ENCODE measurements around the gene ZNF425. TPM values are rescaled to one million over a fixed set of nuclear protein-coding genes. Genes with fewer than 3 reads are reported as not detected.

The ZNF425 gene
- total RNA-seq, 1 experiment from 2014 or later = 5.2 TPM

DNA sequence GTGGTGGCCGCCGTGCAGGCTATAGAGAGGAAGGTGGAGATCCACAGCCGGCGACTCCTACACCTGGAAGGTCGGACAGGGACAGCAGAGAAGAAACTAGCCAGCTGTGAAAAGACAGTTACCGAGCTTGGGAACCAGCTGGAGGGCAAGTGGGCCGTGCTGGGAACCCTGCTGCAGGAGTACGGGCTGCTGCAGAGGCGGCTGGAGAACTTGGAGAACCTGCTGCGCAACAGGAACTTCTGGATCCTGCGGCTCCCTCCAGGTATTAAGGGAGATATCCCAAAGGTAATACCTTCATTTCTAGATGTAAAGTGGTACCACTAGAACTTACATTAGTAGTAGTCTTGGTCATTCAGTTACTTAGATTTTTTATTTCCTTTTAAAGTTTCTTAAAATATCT is 27.9 kb upstream of the ZNF425 start:
- Histone ChIP-seq H4K20me1 (ENCODE audit: insufficient read depth) (no peaks in the 10 kb centered on the region; the same call in 1 of the 2 replicates), H3F3A (ENCODE audit: insufficient read depth, low read depth) (no peaks in the 10 kb centered on the region), H3K4me1 (replicated peaks; ENCODE audit: insufficient read depth) (no peaks in the 10 kb centered on the region), H3K36me3 (ENCODE audit: low read depth) (no peaks in the 10 kb centered on the region), H3K9me2 (ENCODE audit: insufficient read depth) (no peaks in the 10 kb centered on the region), H3K27ac (no peak overlapping the region), H3K4me3 (no peak overlapping the region), H2AFZ (no peak overlapping the region), H3K27me3 (ENCODE audit: insufficient read depth, low read depth) (no peaks in the 10 kb centered on the region), H3K79me2 (ENCODE audit: low read depth) (peaks cover 52% of the 10 kb centered on the region), H3K9me3 (ENCODE audit: insufficient read depth, low read depth) (no peaks in the 10 kb centered on the region), H3K4me2 (no peak overlapping the region)
- ChIA-PET POLR2A (ENCODE audit: unreplicated experiment) (no interaction called here), CTCF (interaction anchor here (0.5 kb wide), 1 partner anchor 16 kb away, joined by 3 read pairs; no protein-coding TSS in a partner anchor)
- no TSS peak for BruUV-seq (replicated peaks)
- no peak for TF ChIP-seq EZH2 (IDR thresholded peaks at IDR 0.05; ENCODE audit: low read depth)
- TF ChIP-seq, protein P1, sequence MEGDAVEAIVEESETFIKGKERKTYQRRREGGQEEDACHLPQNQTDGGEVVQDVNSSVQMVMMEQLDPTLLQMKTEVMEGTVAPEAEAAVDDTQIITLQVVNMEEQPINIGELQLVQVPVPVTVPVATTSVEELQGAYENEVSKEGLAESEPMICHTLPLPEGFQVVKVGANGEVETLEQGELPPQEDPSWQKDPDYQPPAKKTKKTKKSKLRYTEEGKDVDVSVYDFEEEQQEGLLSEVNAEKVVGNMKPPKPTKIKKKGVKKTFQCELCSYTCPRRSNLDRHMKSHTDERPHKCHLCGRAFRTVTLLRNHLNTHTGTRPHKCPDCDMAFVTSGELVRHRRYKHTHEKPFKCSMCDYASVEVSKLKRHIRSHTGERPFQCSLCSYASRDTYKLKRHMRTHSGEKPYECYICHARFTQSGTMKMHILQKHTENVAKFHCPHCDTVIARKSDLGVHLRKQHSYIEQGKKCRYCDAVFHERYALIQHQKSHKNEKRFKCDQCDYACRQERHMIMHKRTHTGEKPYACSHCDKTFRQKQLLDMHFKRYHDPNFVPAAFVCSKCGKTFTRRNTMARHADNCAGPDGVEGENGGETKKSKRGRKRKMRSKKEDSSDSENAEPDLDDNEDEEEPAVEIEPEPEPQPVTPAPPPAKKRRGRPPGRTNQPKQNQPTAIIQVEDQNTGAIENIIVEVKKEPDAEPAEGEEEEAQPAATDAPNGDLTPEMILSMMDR (conservative IDR thresholded peaks at IDR 0.05) = no peak
- DNase-seq = no peak
- intact Hi-C loops (cut with micrococcal nuclease; ENCODE audit: unreplicated experiment) = no loop called here

DNA sequence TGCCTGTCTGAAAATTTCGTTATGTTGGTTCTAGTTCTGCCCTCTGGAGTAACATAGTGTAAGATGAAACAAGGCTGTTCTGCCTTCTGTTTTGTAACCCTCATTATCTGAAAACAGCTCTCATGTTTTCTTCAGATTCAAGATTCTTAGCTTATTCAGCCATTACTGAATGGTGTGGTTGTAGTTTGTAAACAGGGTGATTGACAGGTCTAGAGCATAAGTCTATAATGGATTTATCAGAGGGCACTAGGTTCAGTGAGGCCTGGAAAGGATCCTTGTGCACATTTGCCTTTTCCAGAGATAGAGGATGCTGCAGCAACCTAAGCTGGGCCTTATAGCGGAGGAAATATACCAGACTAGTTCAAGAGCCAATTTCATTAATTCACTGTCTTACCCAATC is 27.2 kb upstream of the ZNF425 start:
- Histone ChIP-seq H3K4me3 (no peak overlapping the region), H2AFZ (no peak overlapping the region), H3K4me2 (no peak overlapping the region), H3F3A (ENCODE audit: insufficient read depth, low read depth) (no peaks in the 10 kb centered on the region), H3K36me3 (ENCODE audit: low read depth) (no peaks in the 10 kb centered on the region), H3K27ac (no peak overlapping the region), H3K4me1 (replicated peaks; ENCODE audit: insufficient read depth) (peaks cover 6% of the 10 kb centered on the region; the same call in 1 of the 2 replicates), H3K79me2 (ENCODE audit: low read depth) (peaks cover 59% of the 10 kb centered on the region), H3K9me2 (ENCODE audit: insufficient read depth) (no peaks in the 10 kb centered on the region), H3K9me3 (ENCODE audit: insufficient read depth, low read depth) (no peaks in the 10 kb centered on the region), H3K27me3 (ENCODE audit: insufficient read depth, low read depth) (no peaks in the 10 kb centered on the region), H4K20me1 (ENCODE audit: insufficient read depth) (no peaks in the 10 kb centered on the region; the same call in 1 of the 2 replicates)
- TF ChIP-seq, protein P1 (conservative IDR thresholded peaks at IDR 0.05) = no peak
- TF ChIP-seq EZH2 (IDR thresholded peaks at IDR 0.05; ENCODE audit: low read depth) = no peak
- no TSS peak for BruUV-seq (replicated peaks)
- CTCF ChIA-PET = interaction anchor here (0.8 kb wide), 1 partner anchor 43 kb away, joined by 3 read pairs; no protein-coding TSS in a partner anchor
- DNase-seq = no peak
- POLR2A ChIA-PET (ENCODE audit: unreplicated experiment) = no interaction called here
- intact Hi-C loops (cut with micrococcal nuclease; ENCODE audit: unreplicated experiment) = no loop called here

DNA sequence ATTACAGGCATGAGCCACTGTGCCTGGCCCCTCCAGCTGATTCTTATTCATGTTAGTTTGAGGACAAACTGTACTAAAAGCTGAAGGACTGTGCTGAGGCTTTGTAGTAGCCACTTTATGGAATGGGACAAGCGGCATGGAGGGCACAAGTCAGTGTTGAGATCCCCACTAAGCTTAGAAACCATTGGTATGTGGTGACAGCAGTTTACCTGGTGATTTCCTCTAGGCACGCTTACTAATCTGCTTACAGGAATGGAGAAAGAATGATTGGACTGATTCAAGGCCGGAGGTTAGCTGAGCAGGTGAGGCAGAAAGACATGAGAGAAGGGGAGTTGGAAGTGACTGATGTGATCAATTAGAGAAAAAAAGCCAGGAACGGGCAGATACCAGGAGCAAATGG is 24.9 kb upstream of the ZNF425 start:
- Histone ChIP-seq H4K20me1 (ENCODE audit: insufficient read depth) (no peaks in the 10 kb centered on the region; the same call in 1 of the 2 replicates), H3K4me2 (no peak overlapping the region), H2AFZ (no peak overlapping the region), H3K79me2 (ENCODE audit: low read depth) (peaks cover 58% of the 10 kb centered on the region), H3K4me1 (replicated peaks; ENCODE audit: insufficient read depth) (peaks cover 17% of the 10 kb centered on the region), H3K36me3 (ENCODE audit: low read depth) (no peaks in the 10 kb centered on the region), H3K9me2 (ENCODE audit: insufficient read depth) (no peaks in the 10 kb centered on the region), H3K4me3 (no peak overlapping the region), H3F3A (ENCODE audit: insufficient read depth, low read depth) (peaks cover 9% of the 10 kb centered on the region), H3K27ac (peak overlapping the region; percentile 2; the same call in 1 of the 2 replicates), H3K9me3 (ENCODE audit: insufficient read depth, low read depth) (no peaks in the 10 kb centered on the region), H3K27me3 (ENCODE audit: insufficient read depth, low read depth) (no peaks in the 10 kb centered on the region)
- peak in 1 of 2 experiments; percentile 52 for DNase-seq
- TF ChIP-seq, protein P1 (conservative IDR thresholded peaks at IDR 0.05) = no peak
- TF ChIP-seq EZH2 (IDR thresholded peaks at IDR 0.05; ENCODE audit: low read depth) = no peak
- no TSS peak for BruUV-seq (replicated peaks)
- POLR2A ChIA-PET (ENCODE audit: unreplicated experiment) = no interaction called here
- CTCF ChIA-PET = no interaction called here
- intact Hi-C loops (cut with micrococcal nuclease; ENCODE audit: unreplicated experiment) = no loop called here
